HG03159 (cell line): ENCODE measurements around the gene CEP112.
A peak's percentile ranks its signal among the peaks of the same experiment; 100 is the strongest.

Source experiments
- ATAC-seq: cut with Tn5 transposase; IDR thresholded peaks from one replicate; pipeline ENCODE4 v1.9.1; 2021; ENCODE audit warnings: mild to moderate bottlenecking, moderate library complexity; ENCODE audit not compliant: unreplicated experiment

CEP112 gene

DNA sequence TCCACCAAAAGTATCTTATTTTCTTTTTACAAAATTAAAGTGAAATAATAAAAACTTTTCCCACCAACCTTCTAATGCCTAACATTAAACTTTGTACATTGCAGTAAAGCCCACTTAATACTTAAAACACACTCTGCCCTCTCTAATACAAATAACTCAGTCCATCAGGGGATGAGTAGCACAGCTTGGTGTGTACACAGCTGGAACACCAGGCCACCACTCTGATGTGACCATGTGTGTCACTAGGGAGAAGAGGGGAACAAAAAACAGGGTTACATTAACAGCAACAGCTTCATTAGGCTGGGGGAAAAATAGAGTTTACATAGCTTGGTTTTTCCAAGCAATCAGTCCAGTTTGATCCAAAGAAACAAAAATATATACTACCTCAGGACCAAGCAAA, 295.0 kb downstream of the CEP112 start:
- ATAC-seq: no peak

- ATAC-seq: no peak
These were observed 296.0 kb downstream of the CEP112 start for GRCh38 chr17:65895969-65896368.

- no peak for ATAC-seq
These were observed 298.1 kb downstream of the CEP112 start for GRCh38 chr17:65893692-65894279.

DNA sequence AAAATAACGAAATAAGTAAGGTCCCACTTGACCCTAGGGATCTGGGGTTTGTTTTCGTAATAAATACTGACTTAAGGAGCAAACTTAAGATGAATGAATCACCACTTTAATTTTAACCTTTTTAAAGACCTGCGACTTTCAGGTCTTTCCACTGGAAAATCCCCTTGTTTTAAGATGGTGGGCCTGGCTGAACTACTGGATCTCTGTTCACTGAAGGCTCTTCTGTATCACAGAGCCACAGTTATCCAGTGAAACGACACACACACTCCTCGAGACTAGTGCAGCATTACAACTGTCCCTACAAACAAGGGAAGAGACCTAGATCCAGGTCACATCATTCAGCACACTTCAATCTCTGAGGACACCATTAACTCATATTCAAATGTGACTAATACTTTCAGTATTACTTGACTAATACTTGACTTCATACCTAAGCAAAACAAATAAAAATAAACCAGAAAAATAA, 299.0 kb downstream of the CEP112 start:
- ATAC-seq: peak; percentile 49

DNA sequence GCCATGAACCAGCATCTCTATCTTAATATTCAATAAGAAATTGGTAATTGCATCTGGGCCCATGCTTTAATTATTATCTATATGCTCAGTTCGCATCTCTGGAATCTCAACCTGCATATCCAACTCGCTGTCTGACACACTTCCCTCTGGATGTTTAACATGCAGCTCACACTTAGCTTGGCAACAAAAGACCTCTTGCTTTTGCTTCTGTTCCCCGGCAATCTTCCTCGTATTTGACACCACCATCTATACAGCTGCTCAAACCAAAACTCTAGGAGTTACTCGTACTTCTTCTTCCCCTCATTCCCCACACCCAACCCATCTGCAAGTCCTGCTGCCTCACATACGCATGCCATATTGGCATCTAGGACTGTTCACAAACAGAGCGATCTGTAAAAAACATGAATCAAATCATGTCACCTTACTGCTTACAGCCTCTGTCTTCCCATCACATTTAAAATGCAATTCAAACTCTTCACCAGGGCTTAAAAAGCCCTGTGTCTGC, 300.6 kb downstream of the CEP112 start:
- ATAC-seq: no peak

GRCh38 chr17:65888649-65889048, 303.3 kb downstream of the CEP112 start:
- no peak for ATAC-seq

GRCh38 chr17:65886315-65887245, 305.4 kb downstream of the CEP112 start:
- ATAC-seq: no peak

DNA sequence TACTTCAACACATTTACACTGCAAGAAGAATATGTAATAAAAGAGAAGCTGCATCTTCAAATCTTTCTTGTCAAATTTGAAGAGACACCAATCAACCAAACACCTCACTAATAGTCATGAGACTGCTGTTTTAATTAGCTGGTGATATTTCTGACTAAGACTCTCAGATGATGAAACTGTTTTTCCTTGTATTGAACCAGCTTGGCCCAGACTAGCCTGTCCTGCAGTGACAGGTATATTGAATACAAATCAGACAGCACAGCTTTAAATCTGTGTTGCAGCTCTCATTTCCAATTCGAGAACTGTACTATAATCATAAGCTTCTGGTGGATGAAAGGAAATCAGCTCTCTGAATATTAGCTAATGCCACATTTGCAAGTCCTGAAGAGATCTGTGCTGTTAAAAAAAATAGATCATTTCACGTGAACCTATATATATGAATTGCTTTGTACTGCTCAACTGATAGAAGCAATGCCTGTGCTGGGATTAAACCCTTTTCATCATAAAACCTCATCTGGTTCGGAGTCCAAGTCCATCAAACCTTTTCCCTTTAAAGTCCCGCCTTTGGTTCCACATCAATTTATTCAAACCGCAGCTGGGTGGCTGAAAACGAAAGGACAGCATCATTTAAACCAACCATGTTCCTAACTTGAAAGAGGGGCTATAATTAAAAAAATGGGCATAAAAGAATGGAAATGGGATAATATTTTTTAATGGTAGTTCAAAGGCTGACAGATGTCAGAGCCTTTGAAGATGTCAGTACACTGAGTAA, 306.2 kb downstream of the CEP112 start:
- ATAC-seq: no peak

DNA sequence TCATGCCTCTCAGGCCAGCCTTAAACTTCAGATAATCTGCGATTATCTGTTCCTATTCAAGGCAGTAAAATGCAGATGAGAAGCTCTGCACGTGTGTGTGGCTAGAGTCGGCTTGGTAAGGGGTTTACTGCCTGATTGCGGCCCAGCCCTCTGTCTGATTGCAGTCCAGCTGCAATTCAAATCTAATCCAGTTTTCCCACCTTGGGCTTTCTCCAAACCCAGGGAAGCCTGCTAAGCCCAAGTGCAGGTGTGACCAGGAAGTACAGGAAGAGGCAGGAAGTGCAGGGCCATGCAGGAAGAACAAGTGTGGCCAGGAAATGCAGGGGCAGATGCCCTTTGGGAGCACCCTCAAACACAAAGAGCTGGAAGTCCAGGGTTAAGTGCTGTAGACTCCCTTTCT, 314.9 kb downstream of the CEP112 start:
- no peak for ATAC-seq

GRCh38 chr17:65868881-65869280, 323.1 kb downstream of the CEP112 start:
- ATAC-seq: no peak

GRCh38 chr17:65867014-65867413, 324.9 kb downstream of the CEP112 start:
- no peak for ATAC-seq

DNA sequence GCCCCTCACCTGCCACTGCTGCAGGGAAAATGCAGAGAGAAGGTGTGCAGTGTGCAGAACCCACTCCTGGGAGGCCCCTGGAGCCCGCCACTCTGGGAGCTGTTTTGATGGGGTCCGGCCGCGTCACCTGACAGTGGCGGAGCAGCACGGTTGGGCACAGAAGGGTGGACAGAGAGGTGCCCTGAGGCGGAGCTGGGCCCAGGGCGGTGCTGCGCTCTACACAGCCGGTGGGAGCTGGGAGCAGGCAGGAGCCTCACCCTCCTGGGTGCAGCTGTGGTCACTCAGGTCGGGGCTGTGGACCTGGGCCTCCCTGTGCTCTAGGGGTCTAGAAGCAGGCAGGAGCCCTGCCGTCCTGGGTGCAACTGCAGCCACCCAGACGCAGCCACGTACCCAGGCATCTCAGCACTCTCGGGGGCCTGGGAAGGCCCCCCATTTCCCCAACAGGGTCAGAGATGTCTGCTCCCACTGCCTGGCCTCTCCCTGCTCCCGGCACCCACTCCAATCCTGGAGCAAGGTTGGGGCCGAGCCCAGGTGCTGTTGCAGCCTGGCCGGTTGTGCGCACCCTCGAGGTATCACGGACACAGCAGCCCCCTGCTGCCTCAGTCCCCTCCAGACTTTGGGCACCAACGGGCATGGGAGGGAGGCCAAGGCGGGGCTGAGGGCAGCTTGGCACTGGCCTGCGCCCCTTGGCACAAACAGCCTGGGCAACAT, 326.1 kb downstream of the CEP112 start:
- ATAC-seq: no peak

DNA sequence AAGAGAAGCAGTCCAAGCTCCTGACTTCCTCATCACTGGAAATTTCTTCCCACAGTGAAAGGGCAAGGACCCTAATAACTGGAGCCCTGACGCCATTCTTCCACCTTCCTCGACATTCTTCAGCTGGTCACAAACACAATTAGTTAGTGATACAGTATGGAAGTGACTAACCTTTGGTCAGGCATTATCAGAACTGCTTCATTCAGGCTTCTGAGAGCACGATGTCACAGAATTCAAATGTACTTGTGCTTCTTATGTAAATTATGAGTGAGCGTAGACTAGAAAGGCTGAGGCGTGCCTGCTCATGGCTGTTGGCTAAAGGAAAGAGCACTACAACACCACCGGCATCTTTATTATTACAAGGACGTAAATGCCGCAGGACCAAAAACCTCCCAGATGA, 327.5 kb downstream of the CEP112 start:
- no peak for ATAC-seq

DNA sequence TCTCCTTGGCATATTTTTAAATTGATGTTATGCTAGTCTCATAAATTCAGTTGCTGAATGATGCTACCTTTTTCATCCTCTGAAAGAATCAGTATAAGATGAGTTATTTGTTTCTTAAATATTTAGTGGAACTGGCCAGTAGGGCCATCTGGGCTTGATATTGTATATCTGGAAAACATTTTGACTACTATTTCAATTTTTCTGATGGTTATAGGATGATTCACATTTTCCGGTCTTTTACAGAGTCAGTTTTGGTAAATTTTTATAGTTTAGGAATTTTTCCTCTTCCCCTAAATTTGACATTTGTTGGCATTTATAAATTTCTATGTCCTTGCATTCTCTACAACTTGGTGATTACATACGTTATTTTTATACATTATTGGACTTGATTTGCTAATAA, 334.2 kb downstream of the CEP112 start:
- no peak for ATAC-seq

- no peak for ATAC-seq
These were observed 335.1 kb downstream of the CEP112 start for GRCh38 chr17:65856865-65857264.

DNA sequence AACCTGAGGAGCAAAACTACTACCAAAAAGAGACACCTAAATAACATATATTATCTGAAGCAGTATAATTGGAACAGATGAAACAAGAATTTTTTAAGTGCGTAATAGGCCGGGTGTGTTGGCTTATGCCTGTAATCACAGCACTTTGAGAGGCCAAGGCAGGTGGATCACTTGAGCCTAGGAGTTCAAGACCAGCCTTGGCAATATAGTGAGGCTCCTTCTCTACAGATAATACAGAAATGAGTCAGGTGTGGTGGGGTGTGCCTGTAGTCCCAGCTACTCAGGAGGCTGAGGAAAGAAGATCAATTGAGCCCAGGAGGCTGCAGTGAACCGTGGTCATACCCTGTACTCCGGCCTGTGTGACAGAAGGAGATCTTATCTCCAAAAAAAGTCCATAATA, 336.3 kb downstream of the CEP112 start:
- ATAC-seq: no peak

DNA sequence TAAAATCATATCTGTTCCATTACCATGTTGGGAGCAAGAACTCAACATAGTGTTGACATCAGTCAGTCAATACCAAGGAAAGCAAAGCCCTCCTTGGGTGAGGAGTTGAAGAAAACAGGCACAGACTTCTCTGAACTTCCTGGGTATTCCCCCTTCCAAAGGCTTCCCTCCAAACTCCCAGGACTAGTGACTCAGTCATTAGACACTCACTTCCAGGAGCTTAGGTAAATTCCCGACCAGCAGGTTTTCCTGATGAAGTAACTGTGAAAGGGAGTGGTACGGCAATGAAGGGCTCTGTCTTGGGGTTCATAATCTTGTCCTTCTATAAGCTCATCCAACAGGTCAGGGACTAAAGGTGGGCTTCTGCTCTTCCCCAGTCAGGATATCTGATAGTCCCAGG, 336.7 kb downstream of the CEP112 start:
- ATAC-seq: no peak

DNA sequence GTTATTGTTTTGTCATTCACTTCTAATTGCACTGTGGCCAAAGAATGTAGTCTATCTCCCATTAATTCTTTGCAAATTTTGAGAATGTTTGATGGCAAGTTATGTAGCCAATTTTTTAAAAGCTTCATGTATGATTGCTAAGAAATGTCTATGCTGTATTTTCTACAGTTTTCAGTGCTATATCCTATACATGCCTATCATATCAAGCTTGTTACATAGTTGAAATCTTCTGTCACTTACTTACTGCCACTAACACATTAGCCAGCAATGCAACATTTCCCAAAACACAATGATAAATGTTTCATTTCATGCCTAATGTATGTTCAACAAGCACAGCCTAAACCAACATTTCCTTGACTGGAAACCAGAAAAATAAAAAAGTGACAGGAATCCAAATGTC, 338.1 kb downstream of the CEP112 start:
- ATAC-seq: no peak

DNA sequence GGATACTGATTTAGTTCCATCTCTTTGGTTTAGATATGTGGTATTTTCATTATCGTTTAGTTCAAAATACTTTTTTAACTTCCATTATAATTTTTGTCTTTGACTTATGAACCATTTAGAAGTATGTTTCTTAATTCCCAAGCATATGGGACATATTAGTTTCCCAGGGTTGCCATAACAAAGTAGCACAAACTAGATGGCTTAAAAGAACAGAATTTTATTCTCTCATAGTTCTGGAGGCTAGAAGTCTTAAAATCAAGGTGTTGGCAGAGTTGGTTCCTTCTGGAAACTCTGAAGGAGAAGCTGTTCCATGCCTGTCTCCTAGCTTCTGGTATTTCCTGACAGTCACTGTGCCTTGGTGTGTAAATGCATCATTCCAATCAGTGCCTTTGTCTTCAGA, 339.0 kb downstream of the CEP112 start:
- no peak for ATAC-seq

DNA sequence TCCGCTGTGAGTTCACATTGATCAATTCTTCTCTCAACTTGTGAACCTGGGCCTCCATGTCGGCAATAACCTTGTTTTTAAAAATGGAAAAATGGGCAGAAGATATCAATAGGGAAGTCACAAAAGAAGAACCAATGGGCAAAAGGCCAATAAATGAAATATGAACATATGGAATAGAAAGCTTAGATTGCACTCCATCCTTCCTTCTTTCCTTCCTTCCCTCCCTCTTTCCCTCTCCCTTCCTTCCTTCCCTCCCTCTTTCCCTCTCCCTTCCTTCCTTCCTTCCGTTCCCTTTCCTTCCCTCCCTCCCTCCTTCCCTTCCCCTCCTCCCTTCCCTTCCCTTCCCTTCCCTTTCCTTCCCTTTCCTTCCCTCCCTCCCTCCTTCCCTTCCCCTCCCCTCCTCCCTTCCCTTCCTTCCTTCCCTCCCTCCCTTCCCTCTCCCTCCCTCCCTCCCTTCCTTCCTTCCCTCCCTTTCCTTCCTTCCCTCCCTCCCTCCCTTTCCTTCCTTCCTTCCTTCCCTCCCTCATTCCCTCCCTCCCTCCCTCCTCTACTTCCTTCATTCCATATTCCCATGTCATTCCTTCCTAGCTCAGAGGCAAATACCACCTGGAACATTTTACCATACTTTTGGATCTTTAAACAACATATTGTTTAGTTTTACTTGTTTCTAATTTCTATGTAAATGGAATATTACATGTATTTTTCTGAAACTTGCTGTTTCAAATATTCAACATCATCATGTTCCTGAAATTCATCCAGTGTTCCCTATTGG, 339.8 kb downstream of the CEP112 start:
- ATAC-seq: no peak
